Calu3 (cell line): Measurements from ENCODE around the gene PLEKHM3. TPM values are rescaled to one million over a fixed set of nuclear protein-coding genes. Genes with fewer than 3 reads are reported as not detected.

Experiments
- BruUV-seq: library from RNA; stranded (reverse); fragments of 400-500 nt; replicated peaks from 2 replicates; lab custom pipeline; 2021; lab: Mats Ljungman, UMichigan
- CTCF ChIA-PET: fragments of 300-600 bp; sonication (Branson Sonifier 250); formaldehyde crosslinking; loops from one replicate; lab custom pipeline; 2022; ENCODE audit warnings: antibody characterized with exemption; lab: Charles Lee
- DNase-seq: peaks from one replicate; pipeline ENCODE4 v3.0.0; 2022
- H3K27ac Mint-ChIP-seq: one replicate; pipeline ENCODE4 v1.8.0; 2022; ENCODE audit warnings: mixed read lengths; ENCODE audit not compliant: unreplicated experiment
- H3K27me3 Mint-ChIP-seq: one replicate; pipeline ENCODE4 v1.8.0; 2022; ENCODE audit warnings: mixed read lengths; ENCODE audit not compliant: unreplicated experiment
- H3K36me3 Mint-ChIP-seq: one replicate; pipeline ENCODE4 v1.8.0; 2022; ENCODE audit warnings: mild to moderate bottlenecking, moderate library complexity, mixed read lengths; ENCODE audit not compliant: insufficient read depth, unreplicated experiment
- H3K4me1 Mint-ChIP-seq: one replicate; pipeline ENCODE4 v1.8.0; 2022; ENCODE audit warnings: mild to moderate bottlenecking, low read depth, mixed read lengths; ENCODE audit not compliant: unreplicated experiment
- H3K4me3 Mint-ChIP-seq: one replicate; pipeline ENCODE4 v1.8.0; 2022; ENCODE audit warnings: mild to moderate bottlenecking, low read depth, moderate library complexity, mixed read lengths; ENCODE audit not compliant: unreplicated experiment
- H3K9me3 Mint-ChIP-seq: one replicate; pipeline ENCODE4 v1.8.0; 2022; ENCODE audit warnings: low read depth, mixed read lengths; ENCODE audit not compliant: unreplicated experiment
- CTCF ChIP-seq: fragments of 200-600 bp; IDR thresholded peaks from one replicate; pipeline ENCODE4 v1.8.0; 2022; ENCODE audit warnings: antibody characterized with exemption; ENCODE audit not compliant: unreplicated experiment
- intact Hi-C: fragments of 100-400 bp; cut with micrococcal nuclease; formaldehyde crosslinking; loops from one replicate; pipeline ENCODE4 v1.10.0; 2022; ENCODE audit not compliant: unreplicated experiment
- total RNA-seq: library from RNA; stranded (reverse); gene quantifications from 2 replicates; pipeline ENCODE4 v1.2.3, GENCODE V29; 2022

Gene PLEKHM3
- total RNA-seq, 1 experiment from 2014 or later = 8.0 TPM

- Mint-ChIP-seq H3K4me3 (no peak overlapping the region), H3K27ac (no peak overlapping the region), H3K4me1 (peaks cover 9% of the 10 kb centered on the region), H3K9me3 (no peaks in the 10 kb centered on the region), H3K27me3 (no peaks in the 10 kb centered on the region), H3K36me3 (peaks cover 7% of the 10 kb centered on the region)
- no peak for DNase-seq
- CTCF ChIA-PET = no interaction called here
- no TSS peak for BruUV-seq
- TF ChIP-seq CTCF = no peak
- intact Hi-C loops = no loop called here
Observed at GRCh38 chr2:207775473-207775872, 249.9 kb downstream of the PLEKHM3 start.

GRCh38 chr2:207772844-207773205, 252.5 kb downstream of the PLEKHM3 start:
- TF ChIP-seq CTCF = no peak
- Mint-ChIP-seq H3K27me3 (no peaks in the 10 kb centered on the region), H3K4me3 (no peak overlapping the region), H3K4me1 (peaks cover 8% of the 10 kb centered on the region), H3K9me3 (no peaks in the 10 kb centered on the region), H3K36me3 (peaks cover 30% of the 10 kb centered on the region), H3K27ac (no peak overlapping the region)
- DNase-seq = no peak
- CTCF ChIA-PET = interaction anchor here (0.6 to 0.7 kb wide), 2 partner anchors 24 to 133 kb away, joined by 3 to 6 read pairs; no protein-coding TSS in a partner anchor
- intact Hi-C loops = no loop called here
- BruUV-seq = no TSS peak

- Mint-ChIP-seq H3K9me3 (no peaks in the 10 kb centered on the region), H3K27me3 (no peaks in the 10 kb centered on the region), H3K27ac (no peak overlapping the region), H3K4me1 (peaks cover 13% of the 10 kb centered on the region), H3K4me3 (no peak overlapping the region), H3K36me3 (peaks cover 36% of the 10 kb centered on the region)
- BruUV-seq = no TSS peak
- no peak for DNase-seq
- CTCF ChIA-PET = interaction anchor here (0.6 to 0.7 kb wide), 2 partner anchors 25 to 133 kb away, joined by 3 to 6 read pairs; no protein-coding TSS in a partner anchor
- intact Hi-C loops = no loop called here
- TF ChIP-seq CTCF = no peak
Observed at GRCh38 chr2:207772081-207772843, 253.1 kb downstream of the PLEKHM3 start.

- CTCF ChIA-PET = no interaction called here
- peaks cover 44% of the 10 kb centered on the region for H3K36me3 Mint-ChIP-seq
- intact Hi-C loops = no loop called here
- H3K4me3 Mint-ChIP-seq = no peak overlapping the region
- H3K27me3 Mint-ChIP-seq = no peaks in the 10 kb centered on the region
- H3K27ac Mint-ChIP-seq = no peak overlapping the region
- H3K9me3 Mint-ChIP-seq = no peaks in the 10 kb centered on the region
- H3K4me1 Mint-ChIP-seq = peaks cover 21% of the 10 kb centered on the region
- no peak for DNase-seq
- no peak for TF ChIP-seq CTCF
- no TSS peak for BruUV-seq
Observed at GRCh38 chr2:207771421-207771820, 253.9 kb downstream of the PLEKHM3 start.

Other genes starting within 250 kb of the PLEKHM3 start
- not detected in 2 replicates for gene CRYGD, start 99.0 kb upstream of the PLEKHM3 start, total RNA-seq
- not detected in 2 replicates for gene CRYGC, start 104.3 kb upstream of the PLEKHM3 start, total RNA-seq
- gene CRYGB, start 120.6 kb upstream of the PLEKHM3 start, total RNA-seq = not detected in 2 replicates
- gene CRYGA, start 138.1 kb upstream of the PLEKHM3 start, total RNA-seq = not detected in 2 replicates
- not detected in 2 replicates for gene C2orf80, start 164.5 kb upstream of the PLEKHM3 start, total RNA-seq
- gene IDH1, start 229.5 kb upstream of the PLEKHM3 start, total RNA-seq = 166 TPM in 2 replicates
- 24.2 and 26.4 TPM in 2 replicates for gene PIKFYVE, start 240.7 kb upstream of the PLEKHM3 start, total RNA-seq